HFFc6 (cell line): ENCODE measurements around the gene LGALS9. TPM values are rescaled to one million over a fixed set of nuclear protein-coding genes. Genes with fewer than 3 reads are reported as not detected.

ENCODE experiments used
- DNase-seq: peaks from one replicate; pipeline ENCODE4 v3.0.0-alpha.2; 2018
- H3K27ac Mint-ChIP-seq: 2 replicates; pipeline ENCODE4 v1.8.0; 2020; ENCODE audit warnings: mild to moderate bottlenecking, mixed read lengths
- H3K27me3 Mint-ChIP-seq: 2 replicates; pipeline ENCODE4 v1.8.0; 2021; ENCODE audit warnings: mild to moderate bottlenecking, moderate library complexity, mixed read lengths; ENCODE audit not compliant: insufficient read depth
- H3K36me3 Mint-ChIP-seq: 2 replicates; pipeline ENCODE4 v1.8.0; 2021; ENCODE audit warnings: low read depth, mixed read lengths
- H3K4me1 Mint-ChIP-seq: 2 replicates; pipeline ENCODE4 v1.8.0; 2020; ENCODE audit warnings: low read depth, mixed read lengths
- H3K4me3 Mint-ChIP-seq: 2 replicates; pipeline ENCODE4 v1.8.0; 2020; ENCODE audit warnings: mild to moderate bottlenecking, moderate library complexity, mixed read lengths
- H3K9me3 Mint-ChIP-seq: 2 replicates; pipeline ENCODE4 v1.8.0; 2020; ENCODE audit warnings: mild to moderate bottlenecking, mixed read lengths
- total RNA-seq, 6 experiments: library from RNA; stranded (reverse); fragmentation: NEBNext Ultra II Directional; extraction: Animal tissue kit (Norgen Biotek cat#: 25700); gene quantifications; 2 replicates in 1 of 6; 3 replicates in 5 of 6; pipeline ENCODE4 v1.2.3, GENCODE V29; 2021
- TF ChIP-seq, protein P1 (sequence below): fragments of 200-600 bp; sonication (generic); IDR thresholded peaks from 2 replicates; pipeline ENCODE4 v1.5.0; 2021; ENCODE audit warnings: antibody characterized with exemption, mild to moderate bottlenecking

LGALS9 gene
- total RNA-seq, 6 experiments from 2014 or later, result 0.17 TPM; not detected in 4

- H3K27me3 Mint-ChIP-seq, result peaks cover 39% of the 10 kb centered on the region
- no peak overlapping the region for H3K4me3 Mint-ChIP-seq
- no peaks in the 10 kb centered on the region for H3K36me3 Mint-ChIP-seq
- no peak for DNase-seq
- H3K9me3 Mint-ChIP-seq, result no peaks in the 10 kb centered on the region
- H3K4me1 Mint-ChIP-seq, result no peaks in the 10 kb centered on the region
- TF ChIP-seq, protein P1, sequence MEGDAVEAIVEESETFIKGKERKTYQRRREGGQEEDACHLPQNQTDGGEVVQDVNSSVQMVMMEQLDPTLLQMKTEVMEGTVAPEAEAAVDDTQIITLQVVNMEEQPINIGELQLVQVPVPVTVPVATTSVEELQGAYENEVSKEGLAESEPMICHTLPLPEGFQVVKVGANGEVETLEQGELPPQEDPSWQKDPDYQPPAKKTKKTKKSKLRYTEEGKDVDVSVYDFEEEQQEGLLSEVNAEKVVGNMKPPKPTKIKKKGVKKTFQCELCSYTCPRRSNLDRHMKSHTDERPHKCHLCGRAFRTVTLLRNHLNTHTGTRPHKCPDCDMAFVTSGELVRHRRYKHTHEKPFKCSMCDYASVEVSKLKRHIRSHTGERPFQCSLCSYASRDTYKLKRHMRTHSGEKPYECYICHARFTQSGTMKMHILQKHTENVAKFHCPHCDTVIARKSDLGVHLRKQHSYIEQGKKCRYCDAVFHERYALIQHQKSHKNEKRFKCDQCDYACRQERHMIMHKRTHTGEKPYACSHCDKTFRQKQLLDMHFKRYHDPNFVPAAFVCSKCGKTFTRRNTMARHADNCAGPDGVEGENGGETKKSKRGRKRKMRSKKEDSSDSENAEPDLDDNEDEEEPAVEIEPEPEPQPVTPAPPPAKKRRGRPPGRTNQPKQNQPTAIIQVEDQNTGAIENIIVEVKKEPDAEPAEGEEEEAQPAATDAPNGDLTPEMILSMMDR, result no peak
- H3K27ac Mint-ChIP-seq, result no peak overlapping the region
Measured at GRCh38 chr17:27667656-27668487, 36.9 kb downstream of the LGALS9 start.

- TF ChIP-seq, protein P1, result no peak
- no peaks in the 10 kb centered on the region for H3K36me3 Mint-ChIP-seq
- H3K4me3 Mint-ChIP-seq, result no peak overlapping the region
- peaks cover 36% of the 10 kb centered on the region for H3K27me3 Mint-ChIP-seq
- no peaks in the 10 kb centered on the region for H3K4me1 Mint-ChIP-seq
- DNase-seq, result no peak
- H3K9me3 Mint-ChIP-seq, result no peaks in the 10 kb centered on the region
- no peak overlapping the region for H3K27ac Mint-ChIP-seq
Measured at GRCh38 chr17:27668488-27668823, 37.5 kb downstream of the LGALS9 start.

- H3K9me3 Mint-ChIP-seq, result no peaks in the 10 kb centered on the region
- no peak for DNase-seq
- no peak overlapping the region for H3K4me3 Mint-ChIP-seq
- H3K27me3 Mint-ChIP-seq, result peaks cover 33% of the 10 kb centered on the region
- H3K4me1 Mint-ChIP-seq, result no peaks in the 10 kb centered on the region
- no peaks in the 10 kb centered on the region for H3K36me3 Mint-ChIP-seq
- TF ChIP-seq, protein P1, result no peak
- no peak overlapping the region for H3K27ac Mint-ChIP-seq
Measured at GRCh38 chr17:27669136-27669535, 38.1 kb downstream of the LGALS9 start.

DNA sequence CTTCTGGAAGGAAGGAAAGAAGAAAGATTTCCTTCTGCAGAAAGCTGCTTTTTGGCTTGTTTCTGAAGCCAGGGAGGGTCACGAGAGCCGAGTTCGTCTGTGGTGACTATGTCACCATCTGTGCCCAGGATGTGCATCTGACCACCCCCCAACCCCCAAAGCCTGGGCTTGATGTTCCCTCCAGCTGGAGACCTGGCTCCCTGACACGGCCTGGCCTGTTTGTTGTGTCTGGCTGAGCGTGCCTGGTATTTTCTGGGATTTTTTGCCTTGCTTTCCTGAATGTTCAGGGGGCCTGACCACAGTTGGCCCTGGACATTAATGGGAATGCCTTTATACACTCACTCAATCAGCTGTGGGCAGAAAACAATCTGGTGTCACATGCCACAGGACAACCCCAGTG lies 38.9 kb downstream of the LGALS9 start:
- Mint-ChIP-seq H3K4me3 (no peak overlapping the region), H3K36me3 (no peaks in the 10 kb centered on the region), H3K4me1 (no peaks in the 10 kb centered on the region), H3K9me3 (no peaks in the 10 kb centered on the region), H3K27me3 (peaks cover 33% of the 10 kb centered on the region), H3K27ac (no peak overlapping the region)
- no peak for DNase-seq
- TF ChIP-seq, protein P1, result no peak

GRCh38 chr17:27670791-27671590 lies 40.0 kb downstream of the LGALS9 start:
- no peaks in the 10 kb centered on the region for H3K9me3 Mint-ChIP-seq
- H3K27ac Mint-ChIP-seq, result no peak overlapping the region
- peaks cover 39% of the 10 kb centered on the region for H3K27me3 Mint-ChIP-seq
- no peak overlapping the region for H3K4me3 Mint-ChIP-seq
- TF ChIP-seq, protein P1, result no peak
- H3K4me1 Mint-ChIP-seq, result no peaks in the 10 kb centered on the region
- no peaks in the 10 kb centered on the region for H3K36me3 Mint-ChIP-seq
- no peak for DNase-seq
